IPS-NIHi7 (cell line): ENCODE results near the gene VCP.

Experiments
- DNase-seq: peaks from one replicate; pipeline ENCODE4 v3.0.0; 2012; ENCODE audit warnings: mixed read lengths; ENCODE audit errors: extremely low spot score

VCP gene

GRCh38 chr9:35072461-35073278 is at the start of gene VCP:
TSS of gene VCP (minus strand) at chr9:35072625. CDS start at chr9:35072353, 272 bp downstream.
- peak; percentile 99 for DNase-seq

GRCh38 chr9:35116898-35117551 is 44.6 kb upstream of the VCP start:
- DNase-seq, result peak; percentile 83

- DNase-seq, result no peak
Observed at GRCh38 chr9:35116539-35116897, 44.1 kb upstream of the VCP start.

- DNase-seq, result peak; percentile 95
Observed at GRCh38 chr9:35115680-35116538, 43.5 kb upstream of the VCP start, which contains the start of gene ATOSB. TSS of gene ATOSB (minus strand) at chr9:35115862. CDS start at chr9:35108274, 7,588 bp downstream.

GRCh38 chr9:35114840-35115628 is 42.6 kb upstream of the VCP start:
- no peak for DNase-seq

- DNase-seq, result peak; percentile 78
Observed at GRCh38 chr9:35114113-35114839, 41.9 kb upstream of the VCP start.

GRCh38 chr9:35112257-35113020 is 40.0 kb upstream of the VCP start:
- no peak for DNase-seq

GRCh38 chr9:35111001-35111933 is 38.8 kb upstream of the VCP start:
- peak; percentile 95 for DNase-seq

- DNase-seq, result no peak
Observed at GRCh38 chr9:35110327-35110761, 37.9 kb upstream of the VCP start.

- DNase-seq, result no peak
Observed at GRCh38 chr9:35108946-35109575, 36.6 kb upstream of the VCP start.

GRCh38 chr9:35108461-35108860 is 36.0 kb upstream of the VCP start:
- no peak for DNase-seq

- DNase-seq, result no peak
Observed at GRCh38 chr9:35107297-35108290, 35.2 kb upstream of the VCP start.

- no peak for DNase-seq
Observed at GRCh38 chr9:35106343-35106730, 33.9 kb upstream of the VCP start.

GRCh38 chr9:35105571-35106342 is 33.3 kb upstream of the VCP start:
- no peak for DNase-seq

GRCh38 chr9:35105126-35105525 is 32.7 kb upstream of the VCP start:
- DNase-seq, result no peak

- no peak for DNase-seq
Observed at GRCh38 chr9:35104586-35104985, 32.2 kb upstream of the VCP start.
